ENCODE data around the gene VGLL4. TPM values are rescaled to one million over a fixed set of nuclear protein-coding genes. Genes with fewer than 3 reads are reported as not detected.

Gene VGLL4
- total RNA-seq, 1 donor from 2014 or later, result 82.6 TPM

GRCh38 chr3:11565072-11565471 is 78.6 kb downstream of the VGLL4 start:
- no peak overlapping the region for H2AFZ ChIP-seq (replicated peaks)
- peaks cover 40% of the 10 kb centered on the region for H3K36me3 Mint-ChIP-seq
- no peak overlapping the region for H3K4me3 ChIP-seq
- H3K27ac Mint-ChIP-seq, result peak overlapping the region; percentile 34
- H3F3A ChIP-seq (ENCODE audit: low read depth), result no peaks in the 10 kb centered on the region
- H3K9ac ChIP-seq, result no peak overlapping the region
- H3K4me2 ChIP-seq, result no peak overlapping the region
- TF ChIP-seq CTCF (IDR thresholded peaks at IDR 0.05) (no peak), EZH2 (IDR thresholded peaks at IDR 0.05) (no peak), EZH2phosphoT487 (IDR thresholded peaks at IDR 0.05) (no peak)
- no peaks in the 10 kb centered on the region for H3K27me3 ChIP-seq
- H3K9me3 Mint-ChIP-seq, result no peaks in the 10 kb centered on the region
- H3K4me1 Mint-ChIP-seq, result peaks cover 38% of the 10 kb centered on the region
- peaks cover 92% of the 10 kb centered on the region for H4K20me1 ChIP-seq (ENCODE audit: low read depth)
- DNase-seq (ENCODE audit: low spot score), result no peak
- H3K4me3 Mint-ChIP-seq, result no peak overlapping the region
- H3K4me1 ChIP-seq, result peaks cover 3% of the 10 kb centered on the region
- H3K27me3 Mint-ChIP-seq (ENCODE audit: insufficient read depth, low read depth), result peaks cover 8% of the 10 kb centered on the region
- no peaks in the 10 kb centered on the region for H3K36me3 ChIP-seq
- no peak overlapping the region for H3K27ac ChIP-seq
- H3K9me3 ChIP-seq (ENCODE audit: low read depth), result no peaks in the 10 kb centered on the region
- peaks cover 66% of the 10 kb centered on the region for H3K79me2 ChIP-seq (ENCODE audit: low read depth)

GRCh38 chr3:11564577-11565001 is 79.1 kb downstream of the VGLL4 start:
- Histone ChIP-seq H4K20me1 (ENCODE audit: low read depth) (peaks cover 92% of the 10 kb centered on the region), H3K27me3 (no peaks in the 10 kb centered on the region), H3K27ac (no peak overlapping the region), H3K9me3 (ENCODE audit: low read depth) (no peaks in the 10 kb centered on the region), H3K9ac (no peak overlapping the region), H2AFZ (replicated peaks) (no peak overlapping the region), H3K36me3 (no peaks in the 10 kb centered on the region), H3F3A (ENCODE audit: low read depth) (no peaks in the 10 kb centered on the region), H3K4me1 (peaks cover 3% of the 10 kb centered on the region), H3K4me2 (no peak overlapping the region), H3K4me3 (no peak overlapping the region), H3K79me2 (ENCODE audit: low read depth) (peaks cover 61% of the 10 kb centered on the region)
- no peak for TF ChIP-seq EZH2 (IDR thresholded peaks at IDR 0.05)
- no peak for TF ChIP-seq CTCF (IDR thresholded peaks at IDR 0.05)
- TF ChIP-seq EZH2phosphoT487 (IDR thresholded peaks at IDR 0.05), result no peak
- H3K4me3 Mint-ChIP-seq, result no peak overlapping the region
- H3K4me1 Mint-ChIP-seq, result peaks cover 43% of the 10 kb centered on the region
- H3K36me3 Mint-ChIP-seq, result peaks cover 43% of the 10 kb centered on the region
- no peaks in the 10 kb centered on the region for H3K9me3 Mint-ChIP-seq
- no peak overlapping the region for H3K27ac Mint-ChIP-seq
- no peak for DNase-seq (ENCODE audit: low spot score)
- peaks cover 10% of the 10 kb centered on the region for H3K27me3 Mint-ChIP-seq (ENCODE audit: insufficient read depth, low read depth)

- Mint-ChIP-seq H3K9me3 (no peaks in the 10 kb centered on the region), H3K36me3 (peaks cover 46% of the 10 kb centered on the region), H3K4me1 (peaks cover 42% of the 10 kb centered on the region), H3K4me3 (no peak overlapping the region), H3K27ac (peak overlapping the region; percentile 28), H3K27me3 (ENCODE audit: insufficient read depth, low read depth) (peaks cover 12% of the 10 kb centered on the region)
- no peak overlapping the region for H3K9ac ChIP-seq
- H3K36me3 ChIP-seq, result no peaks in the 10 kb centered on the region
- H3K4me3 ChIP-seq, result no peak overlapping the region
- no peaks in the 10 kb centered on the region for H3K9me3 ChIP-seq (ENCODE audit: low read depth)
- no peak overlapping the region for H3K27ac ChIP-seq
- no peak overlapping the region for H3K4me2 ChIP-seq
- no peak for TF ChIP-seq CTCF (IDR thresholded peaks at IDR 0.05)
- no peak for TF ChIP-seq EZH2phosphoT487 (IDR thresholded peaks at IDR 0.05)
- no peak for TF ChIP-seq EZH2 (IDR thresholded peaks at IDR 0.05)
- H3K4me1 ChIP-seq, result peaks cover 3% of the 10 kb centered on the region
- H3K79me2 ChIP-seq (ENCODE audit: low read depth), result peaks cover 54% of the 10 kb centered on the region
- H4K20me1 ChIP-seq (ENCODE audit: low read depth), result peaks cover 91% of the 10 kb centered on the region
- no peak for DNase-seq (ENCODE audit: low spot score)
- H3K27me3 ChIP-seq, result no peaks in the 10 kb centered on the region
- no peaks in the 10 kb centered on the region for H3F3A ChIP-seq (ENCODE audit: low read depth)
- H2AFZ ChIP-seq (replicated peaks), result no peak overlapping the region
Measured at GRCh38 chr3:11563865-11564185, 79.9 kb downstream of the VGLL4 start.

All from neural progenitor cell (in vitro differentiated cells).